ENCODE results near the gene ROBO1.

- TF ChIP-seq CTCF (IDR thresholded peaks at IDR 0.05) (no peak), POLR2A (IDR thresholded peaks at IDR 0.05) (no peak)
Observed at GRCh38 chr3:78895528-78895927, 872.3 kb downstream of the ROBO1 start.
